8988T (cell line): ENCODE data around the gene PLGLB2.
"Not testable (repeated sequence)": the region's sequence is repeated elsewhere in the genome, so short reads cannot be mapped to it uniquely, and the experiment has no call there.

ENCODE experiments used
- DNase-seq: peaks from one replicate; pipeline ENCODE4 v3.0.0; 2011

The PLGLB2 gene

DNA sequence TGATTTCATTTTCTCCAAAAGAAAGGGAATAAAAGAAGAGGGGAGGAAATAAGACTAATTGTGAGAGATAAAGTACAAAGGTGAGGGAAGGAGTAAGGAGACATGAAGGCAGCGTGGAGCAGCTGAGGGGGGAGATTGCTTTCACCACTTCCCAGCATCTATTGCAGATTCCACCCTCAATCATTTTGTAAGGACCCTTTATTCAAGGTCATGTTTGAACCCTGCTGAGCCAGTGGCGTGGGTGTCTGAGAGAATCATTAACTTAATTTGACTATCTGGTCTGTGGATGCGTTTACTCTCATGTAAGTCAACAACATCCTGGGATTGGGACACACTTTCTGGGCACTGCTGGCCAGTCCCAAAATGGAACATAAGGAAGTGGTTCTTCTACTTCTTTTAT is at the start of gene PLGLB2:
PLGLB2 (plus strand) TSS at position 297 of the 400 bp plus-strand sequence; CDS start at position 364, 67 bp downstream.
- not testable (repeated sequence) for DNase-seq

DNA sequence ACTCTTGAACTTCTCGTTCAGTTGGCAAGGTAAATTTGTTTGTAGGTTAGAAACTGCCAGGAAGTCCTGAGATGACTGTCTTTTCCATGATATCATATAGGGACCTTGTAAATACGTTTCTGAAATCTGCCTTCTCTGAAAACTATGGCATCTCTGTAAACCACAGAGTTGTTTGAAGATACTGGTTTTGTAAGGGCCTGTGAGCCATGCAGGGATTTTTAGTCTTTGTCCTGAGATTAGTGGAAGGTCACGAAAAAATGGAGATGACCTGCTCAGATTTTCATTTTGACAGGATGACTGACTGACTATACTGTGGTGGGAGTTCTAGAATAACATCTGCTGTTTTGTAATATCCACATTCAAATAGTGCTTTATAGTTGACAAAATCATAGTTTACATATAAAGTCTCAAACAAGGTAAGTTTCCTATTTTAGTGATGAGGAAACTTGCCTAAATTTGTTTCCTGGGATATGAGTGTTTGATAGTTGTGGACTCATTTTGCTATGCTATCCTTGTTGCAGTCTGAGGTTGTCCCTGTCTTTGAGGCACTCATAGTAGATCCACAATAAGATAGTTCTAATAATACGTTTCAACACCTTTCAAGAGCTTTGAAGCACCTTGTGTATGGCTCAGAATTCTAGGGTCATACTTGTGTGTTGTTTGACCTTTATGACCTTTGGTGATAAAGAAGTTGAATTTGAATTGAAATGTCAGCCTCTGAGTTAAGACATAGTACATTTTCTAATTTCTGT is 43.1 kb upstream of the PLGLB2 start:
- DNase-seq: not testable (repeated sequence)

DNA sequence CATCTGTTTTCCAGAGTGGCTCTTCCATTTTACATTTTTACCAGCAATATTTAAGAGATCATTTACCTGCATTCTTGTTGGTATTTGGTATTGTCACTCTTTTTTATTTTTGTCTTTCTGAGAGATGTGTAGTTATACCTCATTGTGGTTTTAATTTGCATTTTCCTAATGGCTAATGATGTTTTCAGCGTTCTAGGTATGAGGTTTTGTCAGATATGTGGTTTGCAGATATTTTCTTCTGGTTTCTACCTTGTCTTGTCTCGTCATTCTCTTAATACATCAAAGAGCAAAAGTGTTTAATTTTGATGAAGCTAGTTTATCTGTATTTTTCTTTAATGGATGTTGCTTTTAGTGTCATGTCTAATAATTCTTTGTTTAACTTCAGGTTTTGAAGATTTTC is 39.5 kb upstream of the PLGLB2 start:
- DNase-seq: not testable (repeated sequence)

- not testable (repeated sequence) for DNase-seq
These were observed 19.8 kb upstream of the PLGLB2 start for GRCh38 chr2:87727940-87728599.

- not testable (repeated sequence) for DNase-seq
These were observed 7.0 kb upstream of the PLGLB2 start for GRCh38 chr2:87740928-87741327.

- not testable (repeated sequence) for DNase-seq
These were observed 5.3 kb upstream of the PLGLB2 start for GRCh38 chr2:87742393-87743108.

DNA sequence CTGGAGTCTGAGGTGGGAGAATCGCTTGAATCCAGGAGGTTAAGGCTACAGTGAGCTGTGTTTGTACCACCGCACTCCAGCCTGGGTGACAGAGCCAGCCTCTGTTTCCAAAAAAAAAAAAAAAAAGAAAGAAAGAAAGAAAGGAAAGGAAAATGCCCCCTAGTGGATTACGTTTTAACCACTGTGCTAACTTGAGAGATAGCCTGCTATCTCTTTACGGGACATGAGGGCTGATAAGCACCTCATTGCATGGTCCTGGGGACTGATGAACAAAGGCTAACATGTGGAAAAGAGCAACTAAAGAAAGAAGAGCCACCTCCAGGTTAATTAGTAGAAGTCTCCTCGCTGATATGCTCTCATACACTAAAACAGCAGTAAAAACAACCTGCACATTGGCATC is 4.2 kb upstream of the PLGLB2 start:
- DNase-seq: not testable (repeated sequence)

DNA sequence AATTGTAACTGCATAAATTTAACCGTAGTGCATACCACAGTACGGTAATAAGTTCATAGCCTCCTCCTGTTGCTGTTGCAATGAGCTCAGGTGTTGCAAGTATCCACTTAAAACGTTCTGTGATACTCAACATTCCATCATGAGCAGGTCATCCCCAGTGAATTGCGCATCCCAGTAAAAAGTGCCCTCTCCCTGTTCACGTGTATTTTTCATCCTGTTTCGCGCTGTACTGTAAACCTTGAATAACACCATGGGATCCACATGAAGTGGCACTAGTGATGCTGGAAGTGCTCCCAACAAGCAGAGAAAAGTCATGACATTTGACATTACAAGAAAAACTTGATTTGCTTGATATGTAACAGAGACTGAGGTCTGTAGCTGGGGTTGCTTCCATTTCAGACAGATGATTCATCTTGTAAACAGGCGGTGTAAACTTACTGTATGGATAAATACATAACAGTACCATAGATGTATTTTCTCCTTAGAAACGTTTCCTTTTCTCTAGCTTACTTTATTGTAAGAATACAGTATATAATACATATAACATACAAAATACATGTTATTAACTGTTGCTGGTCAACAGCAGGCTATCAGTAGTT is 2.4 kb upstream of the PLGLB2 start:
- not testable (repeated sequence) for DNase-seq

DNA sequence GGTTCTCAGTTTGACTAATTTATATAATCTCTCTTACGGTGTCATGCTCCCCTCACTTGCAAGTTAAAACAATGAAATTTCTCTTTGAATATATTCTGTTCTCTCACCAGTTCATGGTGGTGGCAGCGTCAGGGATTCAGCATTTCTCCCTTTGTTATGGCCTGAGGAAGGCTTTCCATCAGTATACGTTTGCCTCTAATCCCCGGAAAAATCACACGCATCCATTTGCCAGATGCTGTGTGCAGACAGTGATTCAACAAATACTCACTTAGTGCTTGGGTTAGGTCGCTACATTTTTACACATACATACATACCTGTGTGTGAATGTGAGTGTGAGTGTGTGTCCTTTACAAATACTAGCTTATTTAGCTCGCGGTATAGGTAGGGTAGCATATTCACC is 637 bp downstream of the PLGLB2 start:
- not testable (repeated sequence) for DNase-seq

- not testable (repeated sequence) for DNase-seq
These were observed 2.7 kb downstream of the PLGLB2 start for GRCh38 chr2:87750560-87750959.

DNA sequence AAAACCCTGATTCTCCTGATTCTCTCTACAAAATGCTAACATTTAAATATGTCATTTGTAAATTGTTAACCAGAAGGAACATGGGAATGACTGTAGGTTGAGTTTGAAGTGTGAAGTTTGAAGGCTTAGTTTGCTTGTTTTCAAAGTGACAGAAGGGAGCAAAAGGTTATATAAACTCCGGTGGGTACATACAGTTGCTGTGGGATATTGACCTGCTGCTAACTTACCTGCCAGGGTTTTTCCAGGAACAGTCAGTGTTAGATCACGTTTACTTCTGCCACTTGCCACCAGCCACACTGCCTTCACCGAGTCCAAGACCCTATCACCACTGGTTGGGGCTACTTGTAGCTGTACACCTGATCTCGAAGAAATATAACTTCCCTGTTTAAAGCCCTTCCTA is 6.9 kb downstream of the PLGLB2 start:
- not testable (repeated sequence) for DNase-seq
